HEK293T (cell line): ENCODE data around the gene KRTAP5-1.

ENCODE experiments used
- CTCF ChIA-PET: fragments of 350-600 bp; formaldehyde crosslinking; extraction: SDS; loops from one replicate; lab custom pipeline; 2021; ENCODE audit warnings: antibody characterized with exemption, inconsistent platforms; lab: Yijun Ruan, JAX
- POLR2A ChIA-PET: fragments of 350-600 bp; formaldehyde crosslinking; extraction: SDS; loops from one replicate; lab custom pipeline; 2020; ENCODE audit warnings: antibody characterized with exemption, inconsistent platforms; lab: Yijun Ruan, JAX
- DNase-seq: peaks from one replicate; pipeline ENCODE4 v3.0.0; 2012; ENCODE audit warnings: mixed read lengths; ENCODE audit errors: extremely low spot score
- ARNT ChIP-seq: fragments of 450-650 bp; IDR thresholded peaks from 2 replicates; pipeline ENCODE4 v1.6.1; 2017; ENCODE audit warnings: mild to moderate bottlenecking
- BHLHE40 ChIP-seq: fragments of 450-650 bp; IDR thresholded peaks from 2 replicates; pipeline ENCODE4 v1.6.1; 2016; ENCODE audit warnings: mild to moderate bottlenecking, moderate library complexity, borderline replicate concordance
- CTBP1 ChIP-seq: fragments of 450-650 bp; IDR thresholded peaks from 2 replicates; pipeline ENCODE4 v1.6.1; 2016; ENCODE audit warnings: borderline replicate concordance
- ELF4 ChIP-seq: fragments of 450-650 bp; IDR thresholded peaks from 2 replicates; pipeline ENCODE4 v1.6.1; 2017; ENCODE audit warnings: antibody characterized with exemption
- FOXA1 ChIP-seq: fragments of 450-650 bp; IDR thresholded peaks from 2 replicates; pipeline ENCODE4 v1.6.1; 2016; ENCODE audit warnings: mild to moderate bottlenecking
- FOXK2 ChIP-seq: fragments of 450-650 bp; IDR thresholded peaks from 2 replicates; pipeline ENCODE4 v1.6.1; 2016; ENCODE audit warnings: mild to moderate bottlenecking
- FOXM1 ChIP-seq: fragments of 450-650 bp; IDR thresholded peaks from 2 replicates; pipeline ENCODE4 v1.6.1; 2017; ENCODE audit warnings: mild to moderate bottlenecking, borderline replicate concordance
- HDGF ChIP-seq: fragments of 450-650 bp; IDR thresholded peaks from 2 replicates; pipeline ENCODE4 v1.6.1; 2017; ENCODE audit warnings: antibody characterized with exemption, borderline replicate concordance
- L3MBTL2 ChIP-seq: fragments of 450-650 bp; conservative IDR thresholded peaks from 2 replicates; pipeline ENCODE4 v1.6.1; 2016; ENCODE audit warnings: mild to moderate bottlenecking
- LEF1 ChIP-seq: fragments of 450-650 bp; IDR thresholded peaks from 2 replicates; pipeline ENCODE4 v1.6.1; 2017; ENCODE audit warnings: mild to moderate bottlenecking, borderline replicate concordance
- NFRKB ChIP-seq: fragments of 450-650 bp; IDR thresholded peaks from 2 replicates; pipeline ENCODE4 v1.6.1; 2016; ENCODE audit warnings: mild to moderate bottlenecking, moderate library complexity
- SP1 ChIP-seq: fragments of 450-650 bp; IDR thresholded peaks from 2 replicates; pipeline ENCODE4 v1.6.1; 2017
- SUZ12 ChIP-seq: fragments of 450-650 bp; IDR thresholded peaks from 2 replicates; pipeline ENCODE4 v1.6.1; 2016; ENCODE audit warnings: mild to moderate bottlenecking
- TARDBP ChIP-seq: fragments of 450-650 bp; IDR thresholded peaks from 2 replicates; pipeline ENCODE4 v1.6.1; 2016
- ZNF384 ChIP-seq: fragments of 450-650 bp; IDR thresholded peaks from 2 replicates; pipeline ENCODE4 v1.6.1; 2016
- TF ChIP-seq, protein P1 (sequence below): fragments of 450-650 bp; IDR thresholded peaks from 2 replicates; pipeline ENCODE4 v1.6.1; 2016

The KRTAP5-1 gene

DNA sequence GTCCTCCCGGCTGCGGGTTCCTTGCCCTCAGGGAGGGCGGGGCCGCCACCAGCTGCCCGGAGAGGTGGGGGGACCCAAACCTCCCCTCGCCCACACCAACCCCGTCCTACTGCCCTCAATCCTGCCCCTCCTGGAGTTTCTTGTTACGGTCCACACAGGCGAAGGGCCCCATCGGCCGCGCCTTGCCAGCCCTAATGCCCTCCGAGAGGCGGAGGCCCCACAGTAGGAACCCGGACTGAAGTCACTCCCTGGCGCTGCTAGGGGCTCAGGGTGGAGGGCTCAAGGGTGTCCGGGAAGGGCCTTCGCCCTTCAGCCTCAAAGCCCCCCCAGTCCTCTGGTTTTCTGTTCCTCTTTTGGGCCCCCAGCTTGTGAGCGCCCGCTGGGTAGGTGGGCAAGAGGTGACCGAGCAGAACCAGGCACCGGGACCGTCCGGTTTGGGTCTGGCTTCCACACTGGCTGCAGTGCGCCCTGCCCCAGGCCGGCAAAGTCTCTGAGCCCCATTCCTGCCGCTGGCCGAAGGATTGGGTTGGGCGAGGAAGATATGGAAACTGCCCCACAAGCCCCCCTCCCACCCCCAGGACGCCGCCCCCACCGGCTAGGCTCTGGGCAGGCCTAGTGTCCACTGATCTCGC lies 37.5 kb downstream of the KRTAP5-1 start:
- TF ChIP-seq BHLHE40, result no peak
- no peak for TF ChIP-seq FOXM1
- no peak for TF ChIP-seq SP1
- no peak for TF ChIP-seq NFRKB
- no peak for TF ChIP-seq LEF1
- TF ChIP-seq ZNF384, result no peak
- no peak for TF ChIP-seq FOXK2
- no peak for TF ChIP-seq L3MBTL2
- TF ChIP-seq SUZ12, result no peak
- no peak for TF ChIP-seq ARNT
- no peak for TF ChIP-seq HDGF
- no peak for TF ChIP-seq FOXA1
- no peak for TF ChIP-seq TARDBP
- no peak for TF ChIP-seq ELF4
- TF ChIP-seq, protein P1, sequence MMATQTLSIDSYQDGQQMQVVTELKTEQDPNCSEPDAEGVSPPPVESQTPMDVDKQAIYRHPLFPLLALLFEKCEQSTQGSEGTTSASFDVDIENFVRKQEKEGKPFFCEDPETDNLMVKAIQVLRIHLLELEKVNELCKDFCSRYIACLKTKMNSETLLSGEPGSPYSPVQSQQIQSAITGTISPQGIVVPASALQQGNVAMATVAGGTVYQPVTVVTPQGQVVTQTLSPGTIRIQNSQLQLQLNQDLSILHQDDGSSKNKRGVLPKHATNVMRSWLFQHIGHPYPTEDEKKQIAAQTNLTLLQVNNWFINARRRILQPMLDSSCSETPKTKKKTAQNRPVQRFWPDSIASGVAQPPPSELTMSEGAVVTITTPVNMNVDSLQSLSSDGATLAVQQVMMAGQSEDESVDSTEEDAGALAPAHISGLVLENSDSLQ, result no peak
- no peak for TF ChIP-seq CTBP1
- POLR2A ChIA-PET, result interaction anchor here (1.3 to 2.2 kb wide), 2 partner anchors 27 to 31 kb away, joined by 5 to 20 read pairs; no protein-coding TSS in a partner anchor
- CTCF ChIA-PET, result interaction anchor here (0.7 to 2.6 kb wide), 7 partner anchors 12 to 285 kb away, joined by 3 to 45 read pairs (median 5); no protein-coding TSS in a partner anchor
- no peak for DNase-seq

DNA sequence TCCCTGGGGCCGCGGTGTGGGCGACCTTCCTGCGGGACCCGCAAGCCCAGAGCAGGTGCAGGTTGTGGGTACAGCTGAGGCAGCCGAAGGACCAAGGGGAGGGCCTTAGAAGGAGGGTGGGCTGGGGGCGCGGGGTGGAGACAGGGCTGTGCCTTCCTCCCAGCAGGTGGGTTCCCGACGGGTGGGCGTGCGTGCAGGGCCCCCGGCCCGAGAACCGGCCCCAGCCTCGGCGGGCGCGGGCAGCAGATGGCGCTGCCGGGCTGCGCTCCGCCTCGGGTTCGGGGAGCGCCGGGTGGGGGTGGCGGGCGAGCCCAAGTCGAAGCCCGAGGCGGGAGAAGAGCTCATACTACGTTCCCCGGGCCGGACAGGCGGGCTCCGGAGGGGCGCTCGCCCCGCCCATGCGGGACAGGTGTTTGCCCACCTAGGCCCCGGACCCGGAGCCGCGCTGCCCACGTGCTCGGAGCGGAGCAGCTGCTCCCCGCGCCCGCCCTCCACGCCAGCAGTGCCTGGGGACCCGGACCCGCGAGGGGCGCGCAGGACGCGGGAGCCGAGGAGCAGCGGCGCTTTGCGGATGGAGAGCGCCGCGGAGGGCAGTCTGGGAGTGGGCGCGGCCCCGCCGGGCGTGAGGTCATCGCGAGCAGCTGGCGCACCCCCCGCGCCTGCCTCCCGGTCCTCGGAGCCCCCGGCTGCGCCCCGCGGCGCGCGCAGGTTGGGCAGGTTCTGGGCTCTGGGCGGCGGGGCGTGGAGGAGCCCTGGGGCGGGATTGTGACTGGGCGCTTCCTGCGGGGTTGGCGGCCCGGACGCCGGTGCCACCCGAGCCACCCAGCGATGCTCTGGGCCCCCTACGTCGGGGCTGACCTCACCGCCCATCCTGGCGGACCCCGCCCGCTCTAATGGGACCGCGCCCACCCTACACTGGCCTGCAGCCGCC lies 38.3 kb downstream of the KRTAP5-1 start:
- peak; percentile 83 for DNase-seq
- POLR2A ChIA-PET, result interaction anchor here (1.0 to 2.2 kb wide), 4 partner anchors 21 to 31 kb away, joined by 3 to 20 read pairs (median 4); no protein-coding TSS in a partner anchor
- CTCF ChIA-PET, result interaction anchor here (0.6 to 2.4 kb wide), 13 partner anchors 9 to 609 kb away, joined by 3 to 45 read pairs (median 3); no protein-coding TSS in a partner anchor
- TF ChIP-seq ARNT, result no peak
- no peak for TF ChIP-seq ELF4
- TF ChIP-seq NFRKB, result no peak
- no peak for TF ChIP-seq FOXM1
- TF ChIP-seq L3MBTL2, result no peak; the same call in 1 of the 2 replicates
- no peak for TF ChIP-seq LEF1
- no peak for TF ChIP-seq FOXA1
- TF ChIP-seq ZNF384, result no peak
- TF ChIP-seq SP1, result no peak
- no peak for TF ChIP-seq TARDBP
- no peak for TF ChIP-seq CTBP1
- TF ChIP-seq, protein P1, result no peak

DNA sequence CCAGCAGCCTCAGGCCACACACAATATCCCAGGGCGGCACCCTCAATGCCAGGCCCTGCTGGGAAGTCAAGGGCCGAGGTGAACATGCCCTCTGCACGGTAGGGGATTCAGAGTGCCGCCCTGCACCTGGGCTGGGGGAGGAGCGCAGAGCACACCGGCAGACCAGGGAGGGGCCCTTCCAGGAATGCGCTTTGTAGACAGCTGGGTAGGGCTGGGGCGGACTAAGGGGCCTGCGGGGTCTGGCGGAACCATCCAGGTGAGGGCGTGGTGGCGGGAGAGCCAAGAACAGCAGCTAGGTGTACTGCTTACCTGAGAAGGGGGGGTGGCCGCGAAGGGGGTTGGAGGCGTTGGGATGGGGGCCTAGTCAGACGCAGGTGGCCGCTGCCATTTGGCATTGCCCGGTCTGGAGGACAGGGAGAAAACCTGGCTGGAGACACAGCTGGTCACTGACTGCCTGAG lies 39.0 kb downstream of the KRTAP5-1 start:
- no peak for DNase-seq
- CTCF ChIA-PET, result interaction anchor here (0.7 to 2.4 kb wide), 7 partner anchors 9 to 287 kb away, joined by 3 to 45 read pairs (median 5); no protein-coding TSS in a partner anchor
- POLR2A ChIA-PET, result interaction anchor here (1.0 to 2.2 kb wide), 4 partner anchors 21 to 32 kb away, joined by 3 to 20 read pairs (median 4); no protein-coding TSS in a partner anchor
- no peak for TF ChIP-seq ELF4
- TF ChIP-seq TARDBP, result no peak
- TF ChIP-seq NFRKB, result no peak
- TF ChIP-seq FOXM1, result no peak
- TF ChIP-seq LEF1, result no peak
- no peak for TF ChIP-seq HDGF
- no peak for TF ChIP-seq L3MBTL2
- TF ChIP-seq FOXK2, result no peak
- no peak for TF ChIP-seq ARNT
- no peak for TF ChIP-seq ZNF384
- no peak for TF ChIP-seq BHLHE40
- TF ChIP-seq SUZ12, result no peak
- TF ChIP-seq, protein P1, result no peak
- no peak for TF ChIP-seq FOXA1
- no peak for TF ChIP-seq SP1
- no peak for TF ChIP-seq CTBP1

DNA sequence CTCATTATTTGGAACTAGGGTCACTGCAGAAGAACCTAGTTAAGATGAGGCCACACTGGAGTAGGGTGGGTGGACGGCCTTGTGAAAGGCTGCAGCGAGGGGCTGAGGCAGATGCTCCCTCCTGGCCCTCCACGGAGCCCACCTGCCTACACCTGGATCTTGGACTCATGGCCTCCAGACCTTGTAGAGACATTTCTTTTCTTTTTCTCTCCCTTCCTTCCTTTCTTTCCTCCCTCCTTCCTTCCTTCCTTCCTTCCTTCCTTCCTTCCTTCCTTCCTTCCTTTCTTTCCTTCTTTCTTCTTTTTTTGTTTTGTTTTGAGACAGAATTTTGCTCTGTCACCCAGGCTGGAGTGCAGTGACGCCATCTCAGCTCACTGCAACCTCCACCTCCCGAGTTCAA lies 39.7 kb downstream of the KRTAP5-1 start:
- TF ChIP-seq ELF4 (no peak), L3MBTL2 (no peak), ARNT (no peak), FOXM1 (no peak), HDGF (no peak), FOXK2 (no peak), ZNF384 (no peak), SUZ12 (no peak), TARDBP (no peak), CTBP1 (no peak), LEF1 (no peak), NFRKB (no peak), FOXA1 (no peak), BHLHE40 (no peak), SP1 (no peak)
- TF ChIP-seq, protein P1, result no peak
- ChIA-PET POLR2A (no interaction called here), CTCF (interaction anchor here (0.7 to 2.4 kb wide), 2 partner anchors 29 to 86 kb away, joined by 3 to 45 read pairs; no protein-coding TSS in a partner anchor)
- DNase-seq, result no peak
